Neural progenitor cell (in vitro differentiated cells): Measurements from ENCODE around the gene MEGF6.

Source experiments
- CTCF ChIP-seq: fragments of 200-600 bp; sonication (generic); IDR thresholded peaks from 2 replicates; pipeline ENCODE4 v1.5.1; 2017; ENCODE audit warnings: antibody characterized with exemption, mild to moderate bottlenecking
- EZH2phosphoT487 ChIP-seq: fragments of 200-600 bp; sonication (generic); IDR thresholded peaks from 2 replicates; pipeline ENCODE4 v1.6.1; 2017; ENCODE audit warnings: antibody characterized with exemption

GRCh38 chr1:3626025-3626424 is 14.7 kb upstream of the MEGF6 start:
- TF ChIP-seq CTCF (no peak), EZH2phosphoT487 (no peak)
